Osteoblast (primary cell): ENCODE measurements around the gene MEGF10. TPM values are rescaled to one million over a fixed set of nuclear protein-coding genes. Genes with fewer than 3 reads are reported as not detected.
A peak's percentile ranks its signal among the peaks of the same experiment; 100 is the strongest.

ENCODE experiments used
- DNase-seq: peaks from one replicate; pipeline ENCODE4 v3.0.0; 2011; ENCODE audit warnings: low spot score, mixed read lengths; ENCODE audit not compliant: insufficient read length; ENCODE audit errors: missing footprints
- H2AFZ ChIP-seq: 2 replicates; pipeline ENCODE4 v1.6.0; 2011; ENCODE audit warnings: mild to moderate bottlenecking, low read length
- H3K27ac ChIP-seq: 2 replicates; pipeline ENCODE4 v1.5.1; 2011; ENCODE audit warnings: mild to moderate bottlenecking, low read depth, low read length, moderate library complexity
- H3K27me3 ChIP-seq: 2 replicates; pipeline ENCODE4 v1.6.0; 2012; ENCODE audit warnings: mild to moderate bottlenecking, control low read depth, inconsistent platforms, low read length, moderate library complexity; ENCODE audit not compliant: insufficient read depth
- H3K36me3 ChIP-seq: 2 replicates; pipeline ENCODE4 v1.5.1; 2011; ENCODE audit warnings: mild to moderate bottlenecking, low read length, control low read depth, moderate library complexity; ENCODE audit not compliant: insufficient read depth
- H3K4me1 ChIP-seq: 2 replicates; pipeline ENCODE4 v1.5.1; 2011; ENCODE audit warnings: mild to moderate bottlenecking, low read length, control low read depth, moderate library complexity; ENCODE audit not compliant: insufficient read depth
- H3K4me2 ChIP-seq: 2 replicates; pipeline ENCODE4 v1.6.0; 2011; ENCODE audit warnings: mild to moderate bottlenecking, low read length; ENCODE audit not compliant: insufficient read depth
- H3K4me3 ChIP-seq: fragments of 200-600 bp; sonication (generic); 3 replicates; pipeline ENCODE4 v1.5.1; 2012; ENCODE audit warnings: mild to moderate bottlenecking, low read length, inconsistent platforms; ENCODE audit not compliant: insufficient read depth
- H3K79me2 ChIP-seq: 2 replicates; pipeline ENCODE4 v1.6.0; 2012; ENCODE audit warnings: mild to moderate bottlenecking, low read length, control low read depth, inconsistent platforms; ENCODE audit not compliant: insufficient read depth
- H3K9me3 ChIP-seq: 2 replicates; pipeline ENCODE4 v1.5.1; 2011; ENCODE audit warnings: low read depth, low read length, control low read depth
- H4K20me1 ChIP-seq: 2 replicates; pipeline ENCODE4 v1.6.0; 2012; ENCODE audit warnings: mild to moderate bottlenecking, low read length, control low read depth; ENCODE audit not compliant: insufficient read depth
- total RNA-seq: library from RNA; depleted of rRNA; stranded (reverse); fragments of >200 nt; gene quantifications from 2 replicates; pipeline ENCODE4 v1.2.3, GENCODE V29; 2012
- TF ChIP-seq, protein P1 (sequence below): IDR thresholded peaks from 2 replicates; pipeline ENCODE4 v1.5.1; 2011; ENCODE audit warnings: mild to moderate bottlenecking, low read depth, low read length, moderate library complexity; ENCODE audit errors: extremely low read depth

The MEGF10 gene
- total RNA-seq, 1 donor, result 1.4 TPM

DNA sequence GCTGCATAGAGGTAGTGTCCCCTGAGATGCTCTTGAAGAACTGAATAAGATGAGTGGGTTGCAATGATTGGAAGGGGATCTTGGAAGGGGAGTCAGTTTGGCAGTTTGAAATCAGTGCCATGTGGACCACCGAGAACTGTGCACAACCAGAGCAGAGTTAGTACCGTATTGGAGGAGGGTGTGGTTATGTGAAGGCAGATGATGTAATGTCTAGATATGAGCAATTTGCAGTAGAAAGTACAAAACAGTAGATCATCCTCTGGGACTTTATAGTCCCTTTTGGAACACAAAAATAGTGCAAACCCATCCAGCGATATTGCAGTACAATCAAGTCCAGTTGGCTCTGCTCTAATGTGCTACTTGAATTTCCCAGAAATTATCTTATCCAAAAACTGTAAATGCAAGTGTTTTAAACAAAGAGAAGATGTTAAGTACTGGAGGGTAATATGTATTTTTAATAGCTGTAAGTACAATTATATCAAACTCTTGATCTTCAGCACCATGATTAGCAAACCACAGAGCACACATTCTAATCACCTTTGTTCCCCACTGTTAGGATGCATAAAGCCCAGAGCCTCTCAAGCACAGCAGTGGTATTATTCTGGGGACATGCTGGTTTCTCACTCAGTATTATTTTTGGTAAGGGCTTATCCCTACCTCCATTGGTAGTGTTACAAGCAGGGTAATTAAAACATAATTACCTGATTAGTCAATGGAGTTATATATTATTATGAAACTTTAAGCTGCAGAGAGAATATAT lies 41.5 kb downstream of the MEGF10 start:
- no peak for DNase-seq
- Histone ChIP-seq H3K79me2 (no peaks in the 10 kb centered on the region), H3K36me3 (no peaks in the 10 kb centered on the region), H2AFZ (no peak overlapping the region), H3K27ac (no peak overlapping the region), H3K4me3 (no peak overlapping the region), H3K9me3 (no peaks in the 10 kb centered on the region), H3K4me2 (no peak overlapping the region), H3K4me1 (no peaks in the 10 kb centered on the region), H3K27me3 (peaks cover 13% of the 10 kb centered on the region), H4K20me1 (no peaks in the 10 kb centered on the region)
- TF ChIP-seq, protein P1, sequence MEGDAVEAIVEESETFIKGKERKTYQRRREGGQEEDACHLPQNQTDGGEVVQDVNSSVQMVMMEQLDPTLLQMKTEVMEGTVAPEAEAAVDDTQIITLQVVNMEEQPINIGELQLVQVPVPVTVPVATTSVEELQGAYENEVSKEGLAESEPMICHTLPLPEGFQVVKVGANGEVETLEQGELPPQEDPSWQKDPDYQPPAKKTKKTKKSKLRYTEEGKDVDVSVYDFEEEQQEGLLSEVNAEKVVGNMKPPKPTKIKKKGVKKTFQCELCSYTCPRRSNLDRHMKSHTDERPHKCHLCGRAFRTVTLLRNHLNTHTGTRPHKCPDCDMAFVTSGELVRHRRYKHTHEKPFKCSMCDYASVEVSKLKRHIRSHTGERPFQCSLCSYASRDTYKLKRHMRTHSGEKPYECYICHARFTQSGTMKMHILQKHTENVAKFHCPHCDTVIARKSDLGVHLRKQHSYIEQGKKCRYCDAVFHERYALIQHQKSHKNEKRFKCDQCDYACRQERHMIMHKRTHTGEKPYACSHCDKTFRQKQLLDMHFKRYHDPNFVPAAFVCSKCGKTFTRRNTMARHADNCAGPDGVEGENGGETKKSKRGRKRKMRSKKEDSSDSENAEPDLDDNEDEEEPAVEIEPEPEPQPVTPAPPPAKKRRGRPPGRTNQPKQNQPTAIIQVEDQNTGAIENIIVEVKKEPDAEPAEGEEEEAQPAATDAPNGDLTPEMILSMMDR, result no peak

DNA sequence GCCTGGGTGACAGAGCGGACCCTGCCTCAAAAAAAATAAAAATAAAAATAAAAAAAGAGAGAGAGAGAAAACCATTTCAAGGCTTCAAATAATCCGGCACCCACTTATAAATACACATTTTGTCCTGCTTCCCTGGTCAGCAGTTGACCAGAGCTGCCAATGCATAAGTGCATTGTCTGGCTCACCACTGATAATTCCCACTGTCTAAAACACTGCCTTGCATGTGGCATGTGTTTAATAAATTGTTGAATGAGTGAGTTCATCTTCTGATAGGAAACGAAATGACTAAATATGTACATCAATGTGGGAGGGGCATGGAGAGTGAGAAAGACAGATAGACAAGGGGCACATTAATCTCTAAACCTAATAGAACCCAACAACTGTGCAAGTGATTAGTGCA lies 42.9 kb downstream of the MEGF10 start:
- H3K79me2 ChIP-seq, result no peaks in the 10 kb centered on the region
- H3K4me2 ChIP-seq, result no peak overlapping the region
- no peaks in the 10 kb centered on the region for H3K4me1 ChIP-seq
- H3K9me3 ChIP-seq, result no peaks in the 10 kb centered on the region
- no peaks in the 10 kb centered on the region for H4K20me1 ChIP-seq
- no peak overlapping the region for H2AFZ ChIP-seq
- H3K4me3 ChIP-seq, result no peak overlapping the region
- H3K27ac ChIP-seq, result no peak overlapping the region
- peak; percentile 6 for DNase-seq
- no peaks in the 10 kb centered on the region for H3K36me3 ChIP-seq
- TF ChIP-seq, protein P1, result no peak
- peaks cover 13% of the 10 kb centered on the region for H3K27me3 ChIP-seq

DNA sequence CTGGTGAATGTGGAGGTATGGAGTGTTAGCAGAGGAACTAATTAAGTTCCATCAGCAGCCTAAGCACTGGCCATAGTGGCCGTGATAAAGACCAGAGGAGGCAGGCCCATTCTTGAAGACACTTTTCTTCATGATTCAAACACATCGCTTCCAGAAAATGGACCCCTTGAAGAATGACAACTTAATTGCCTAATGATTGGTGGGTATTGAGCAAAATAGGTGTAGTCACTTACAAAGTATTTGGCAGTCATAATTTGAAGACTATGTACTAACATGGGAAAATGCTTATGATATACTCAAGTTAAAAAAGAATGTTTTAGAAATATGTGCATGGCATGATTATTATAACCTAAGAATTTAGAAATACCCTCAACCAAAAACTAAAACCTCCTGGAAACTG lies 44.8 kb downstream of the MEGF10 start:
- H3K79me2 ChIP-seq, result no peaks in the 10 kb centered on the region
- H3K4me1 ChIP-seq, result no peaks in the 10 kb centered on the region
- no peak overlapping the region for H3K27ac ChIP-seq
- H3K27me3 ChIP-seq, result peaks cover 16% of the 10 kb centered on the region
- no peaks in the 10 kb centered on the region for H3K9me3 ChIP-seq
- no peaks in the 10 kb centered on the region for H4K20me1 ChIP-seq
- no peak overlapping the region for H3K4me3 ChIP-seq
- H3K4me2 ChIP-seq, result no peak overlapping the region
- TF ChIP-seq, protein P1, result no peak
- no peak overlapping the region for H2AFZ ChIP-seq
- DNase-seq, result no peak
- H3K36me3 ChIP-seq, result no peaks in the 10 kb centered on the region

DNA sequence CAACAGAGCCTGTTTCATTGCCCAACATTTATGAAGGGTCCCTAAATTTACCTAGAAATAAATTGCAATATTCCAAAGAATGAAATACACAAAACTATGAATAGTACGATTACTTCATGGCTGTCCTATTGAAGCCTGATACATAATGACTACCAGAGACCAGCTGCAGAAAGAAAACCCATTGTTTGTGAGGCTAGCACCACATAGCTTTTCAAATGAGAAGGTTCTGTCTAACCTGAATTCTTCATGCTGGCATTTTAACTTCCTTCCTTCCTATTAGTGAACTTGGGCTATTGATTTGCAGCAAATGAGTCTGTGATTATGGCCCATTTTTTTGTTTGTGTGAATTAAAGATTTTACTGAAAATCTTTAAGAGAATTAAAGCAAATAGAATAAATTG lies 47.3 kb downstream of the MEGF10 start:
- Histone ChIP-seq H3K4me2 (no peak overlapping the region), H3K9me3 (no peaks in the 10 kb centered on the region), H4K20me1 (no peaks in the 10 kb centered on the region), H3K4me3 (no peak overlapping the region), H3K4me1 (no peaks in the 10 kb centered on the region), H2AFZ (no peak overlapping the region), H3K79me2 (no peaks in the 10 kb centered on the region), H3K27ac (no peak overlapping the region), H3K36me3 (no peaks in the 10 kb centered on the region), H3K27me3 (peaks cover 16% of the 10 kb centered on the region)
- DNase-seq, result no peak
- TF ChIP-seq, protein P1, result no peak
